ENCODE measurements around the gene TSPAN15.
"Not testable (repeated sequence)": the region's sequence is repeated elsewhere in the genome, so short reads cannot be mapped to it uniquely, and the experiment has no call there.

TSPAN15 gene

GRCh38 chr10:69445041-69445440 lies 6.2 kb upstream of the TSPAN15 start:
- no peak overlapping the region for H3K4me3 ChIP-seq (ENCODE audit: low read depth, low read length)

DNA sequence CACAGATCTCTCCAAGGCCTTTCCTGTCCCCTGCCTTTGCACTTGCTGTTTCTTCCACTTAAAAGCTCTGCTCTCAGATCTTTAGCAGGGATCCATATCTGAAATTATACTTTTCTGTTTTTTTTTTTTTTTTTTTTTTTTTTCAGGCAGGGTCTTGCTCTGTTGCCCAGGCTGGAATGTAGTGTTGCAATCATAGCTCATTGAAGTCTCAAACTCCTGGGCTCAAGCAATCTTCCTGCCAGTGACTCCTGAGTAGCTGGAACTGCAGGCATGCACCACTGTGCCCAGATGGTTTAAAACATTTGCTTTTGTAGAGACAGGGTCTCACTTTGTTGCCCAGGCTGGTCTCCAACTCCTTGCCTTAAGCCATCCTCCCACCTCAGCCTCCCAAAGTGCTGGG lies 5.0 kb upstream of the TSPAN15 start:
- H3K4me3 ChIP-seq (ENCODE audit: low read depth, low read length) = no peak overlapping the region

- no peak overlapping the region for H3K4me3 ChIP-seq (ENCODE audit: low read depth, low read length)
Observed at GRCh38 chr10:69446650-69447151, 4.6 kb upstream of the TSPAN15 start.

GRCh38 chr10:69449841-69450240 lies 1.4 kb upstream of the TSPAN15 start:
- no peak overlapping the region for H3K4me3 ChIP-seq (ENCODE audit: low read depth, low read length)

GRCh38 chr10:69450395-69450794 lies 870 bp upstream of the TSPAN15 start:
- not testable (repeated sequence) for H3K4me3 ChIP-seq (ENCODE audit: low read depth, low read length)

- peak overlapping the region; percentile 62 for H3K4me3 ChIP-seq (ENCODE audit: low read depth, low read length)
Observed at GRCh38 chr10:69451784-69452251, 553 bp downstream of the TSPAN15 start.

- no peak overlapping the region for H3K4me3 ChIP-seq (ENCODE audit: low read depth, low read length)
Observed at GRCh38 chr10:69452676-69453415, 1.6 kb downstream of the TSPAN15 start.

DNA sequence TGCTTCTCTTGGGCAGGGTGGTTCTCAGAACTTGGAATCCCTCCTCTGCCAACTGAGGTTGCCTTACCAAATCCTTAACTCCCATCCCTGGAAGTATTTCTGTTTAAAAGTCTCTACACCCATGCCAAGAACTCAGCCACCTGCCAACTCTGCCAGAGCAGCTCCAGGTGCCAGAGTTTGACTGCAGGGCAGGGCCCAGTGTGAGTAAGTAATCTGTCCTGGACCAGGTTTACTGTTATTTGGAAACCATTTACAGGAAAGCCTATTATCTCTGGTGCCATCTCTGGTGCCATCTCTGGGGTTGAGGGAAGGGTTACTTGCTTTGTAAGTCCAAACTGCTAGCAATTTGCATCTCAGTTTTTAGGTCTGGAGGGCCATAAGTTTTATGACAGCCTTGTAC lies 2.5 kb downstream of the TSPAN15 start:
- H3K4me3 ChIP-seq (ENCODE audit: low read depth, low read length) = no peak overlapping the region

DNA sequence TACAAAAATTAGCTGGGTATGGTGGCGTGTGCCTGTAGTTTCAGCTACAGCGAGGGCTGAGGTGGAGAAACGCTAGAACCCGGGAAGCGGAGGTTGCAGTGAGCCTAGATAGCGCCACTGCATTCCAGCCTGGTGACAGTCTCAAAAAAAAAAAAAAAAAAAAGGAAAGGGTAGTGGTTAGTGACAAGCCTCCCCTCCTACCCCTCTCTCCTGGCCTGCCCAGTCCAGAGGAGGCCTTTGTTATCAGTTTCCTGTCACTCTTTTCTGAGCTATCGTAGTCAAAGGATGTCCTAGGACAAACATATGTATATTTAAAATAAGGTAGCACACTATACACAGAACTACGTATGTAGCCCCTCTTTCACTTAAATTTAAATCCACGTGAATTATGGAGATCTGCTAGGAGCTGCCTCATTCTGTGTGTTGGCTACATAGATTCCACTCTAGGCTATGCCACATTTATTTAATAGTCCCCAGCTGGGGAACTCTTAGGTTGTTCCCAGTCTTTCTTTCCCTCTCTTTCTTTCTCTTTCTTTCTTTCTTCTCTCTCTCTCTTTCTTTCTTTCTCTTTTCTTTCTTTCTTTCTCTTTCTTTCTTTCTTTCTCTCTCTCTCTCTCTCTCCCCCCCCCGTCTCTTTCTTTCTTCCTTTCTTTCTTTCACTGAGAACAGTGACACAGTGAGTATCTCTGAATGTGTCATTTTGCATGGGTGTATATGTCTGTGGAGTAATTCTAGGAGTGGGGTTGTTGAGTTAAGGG lies 3.9 kb downstream of the TSPAN15 start:
- H3K4me3 ChIP-seq (ENCODE audit: low read depth, low read length) = no peak overlapping the region

GRCh38 chr10:69456880-69457693 lies 5.8 kb downstream of the TSPAN15 start:
- no peak overlapping the region for H3K4me3 ChIP-seq (ENCODE audit: low read depth, low read length)

DNA sequence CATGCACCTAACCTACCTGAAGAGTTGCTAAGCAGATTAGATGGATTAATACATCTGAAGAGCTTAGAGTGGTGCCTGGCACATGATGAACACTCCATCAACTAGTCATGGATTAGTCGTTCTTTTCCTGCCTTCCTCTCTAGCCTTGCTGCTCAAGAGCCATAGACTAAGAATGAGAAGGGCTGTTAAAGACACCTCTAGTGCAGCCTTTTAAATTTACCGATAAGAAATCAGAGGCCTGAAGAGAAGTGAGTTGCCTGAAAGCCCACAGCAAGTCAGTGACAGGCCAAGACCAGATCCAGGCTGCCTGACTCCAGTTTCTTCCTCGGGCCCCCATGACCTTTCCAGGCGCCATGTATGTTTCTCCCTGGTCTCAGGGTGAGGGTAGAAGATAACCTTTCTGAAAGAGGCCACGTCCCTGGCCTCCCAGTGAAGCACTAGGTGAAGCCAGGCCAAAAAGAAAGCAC lies 6.5 kb downstream of the TSPAN15 start:
- H3K4me3 ChIP-seq (ENCODE audit: low read depth, low read length) = no peak overlapping the region

DNA sequence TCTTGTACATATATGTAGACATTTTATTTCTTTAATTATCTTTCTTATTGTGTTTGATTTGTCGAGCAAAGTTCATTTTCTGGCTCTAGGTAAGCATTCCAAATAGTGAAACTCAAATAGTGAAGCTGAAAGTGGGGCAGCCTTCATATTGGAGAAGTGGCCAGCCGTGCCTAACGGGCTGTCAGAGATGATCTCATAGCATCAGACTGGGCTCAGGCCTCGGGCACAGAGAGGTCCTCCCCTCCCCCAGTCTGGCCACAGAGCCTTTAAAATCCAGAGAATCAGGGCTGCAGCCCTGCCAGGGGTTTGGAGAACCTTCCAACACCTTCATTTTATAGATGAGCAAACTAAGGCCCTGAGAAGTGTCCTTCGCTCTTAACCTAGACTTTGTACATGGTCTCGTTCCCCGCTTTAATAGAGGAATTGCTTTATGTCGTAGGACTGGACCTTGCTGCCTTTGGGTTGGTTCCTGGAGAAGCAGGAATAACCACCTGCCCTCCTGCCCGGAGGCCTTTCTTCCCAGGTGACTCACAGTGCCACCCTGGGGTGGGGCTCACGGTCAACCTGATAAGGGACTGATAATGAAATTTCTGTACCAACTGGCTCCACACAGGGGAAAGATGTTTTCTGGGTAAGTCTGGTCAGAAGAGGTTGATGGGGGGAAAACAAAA lies 7.3 kb downstream of the TSPAN15 start:
- H3K4me3 ChIP-seq (ENCODE audit: low read depth, low read length) = no peak overlapping the region

- H3K4me3 ChIP-seq (ENCODE audit: low read depth, low read length) = no peak overlapping the region
Observed at GRCh38 chr10:69459101-69459790, 8.0 kb downstream of the TSPAN15 start.

DNA sequence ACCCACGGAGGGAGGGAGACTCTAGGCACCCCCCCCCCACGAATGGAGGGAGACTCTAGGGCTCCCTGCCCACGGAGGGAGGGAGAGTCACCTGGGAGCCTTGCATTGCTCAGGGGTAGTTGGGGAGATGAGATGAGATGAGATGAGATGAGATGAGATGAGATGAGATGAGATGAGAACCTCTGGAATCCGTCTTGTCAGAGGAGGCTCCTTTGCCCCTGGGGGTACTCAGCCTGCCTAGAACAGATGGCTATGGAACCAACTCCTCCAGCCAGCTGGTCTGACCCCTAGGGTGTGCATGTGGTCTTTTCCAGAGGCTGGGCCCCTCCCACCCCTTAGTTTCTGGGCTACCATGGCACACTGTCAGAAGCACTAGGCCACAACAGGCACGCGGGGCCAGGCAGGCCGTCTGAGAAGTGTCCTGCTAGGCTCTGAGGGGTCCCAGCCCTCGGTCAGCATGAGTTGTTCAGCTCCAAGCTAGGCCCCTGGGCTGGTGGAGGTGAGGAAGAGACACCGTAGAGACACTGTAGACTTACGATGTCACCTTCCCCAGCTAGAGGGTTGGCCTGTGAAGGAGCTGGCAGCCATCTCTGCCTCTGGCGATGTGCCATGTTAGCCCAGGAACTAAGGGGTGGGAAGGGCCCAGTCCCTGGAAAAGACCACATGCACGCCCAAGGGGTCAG lies 8.8 kb downstream of the TSPAN15 start:
- no peak overlapping the region for H3K4me3 ChIP-seq (ENCODE audit: low read depth, low read length)

GRCh38 chr10:69460576-69461242 lies 9.4 kb downstream of the TSPAN15 start:
- H3K4me3 ChIP-seq (ENCODE audit: low read depth, low read length) = no peak overlapping the region

- H3K4me3 ChIP-seq (ENCODE audit: low read depth, low read length) = no peak overlapping the region
Observed at GRCh38 chr10:69461243-69462025, 10.2 kb downstream of the TSPAN15 start.

DNA sequence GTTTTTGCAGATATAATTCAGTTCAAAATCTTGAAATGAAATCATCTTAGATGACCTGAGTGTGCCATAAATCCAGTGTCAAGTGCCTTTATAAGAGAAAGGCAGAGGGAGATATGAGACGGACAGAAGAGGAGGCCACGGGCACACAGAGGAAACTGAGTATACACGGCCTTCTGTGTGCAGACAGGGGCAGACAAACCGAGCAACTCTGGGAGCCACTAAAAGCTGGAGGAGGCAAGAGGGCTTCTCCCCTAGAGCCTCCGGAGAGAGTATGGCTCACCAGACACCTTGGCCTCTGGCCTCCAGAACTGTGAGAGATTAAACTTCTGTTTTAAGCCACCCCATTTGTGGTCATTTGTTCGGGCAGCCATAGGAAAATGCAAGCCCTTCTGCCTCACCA lies 12.6 kb downstream of the TSPAN15 start:
- no peak overlapping the region for H3K4me3 ChIP-seq (ENCODE audit: low read depth, low read length)

DNA sequence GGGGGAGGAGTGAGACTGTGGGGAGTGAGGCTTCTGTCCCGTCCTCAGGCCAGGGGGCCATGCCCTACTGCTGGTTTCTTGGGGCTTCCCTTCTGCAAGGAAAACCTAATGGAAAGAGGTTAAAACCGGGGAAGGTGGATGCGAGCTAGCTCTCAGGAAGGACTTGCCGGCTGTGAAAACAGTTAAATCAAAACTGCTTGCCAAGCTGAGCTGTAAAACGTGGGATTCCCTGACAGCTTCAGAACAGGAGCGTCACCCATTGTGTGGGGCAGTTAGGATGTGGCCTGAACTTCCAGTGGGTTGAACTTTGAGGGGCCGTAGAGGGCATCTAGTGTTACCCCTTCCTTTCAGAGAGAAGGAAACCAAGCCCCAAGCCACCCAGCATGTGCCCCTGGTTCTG lies 13.1 kb downstream of the TSPAN15 start:
- no peak overlapping the region for H3K4me3 ChIP-seq (ENCODE audit: low read depth, low read length)

Data from iPS-11a (cell line).